NCI-H226 (cell line): ENCODE results near the gene SIX2.
A peak's percentile ranks its signal among the peaks of the same experiment; 100 is the strongest.

Source experiments
- DNase-seq: peaks from one replicate; pipeline ENCODE4 v3.0.0-alpha.2; 2015

Gene SIX2

GRCh38 chr2:45000921-45001868 lies 8.1 kb downstream of the SIX2 start:
- DNase-seq: no peak

- no peak for DNase-seq
Measured at GRCh38 chr2:45000341-45000901, 8.8 kb downstream of the SIX2 start.

DNA sequence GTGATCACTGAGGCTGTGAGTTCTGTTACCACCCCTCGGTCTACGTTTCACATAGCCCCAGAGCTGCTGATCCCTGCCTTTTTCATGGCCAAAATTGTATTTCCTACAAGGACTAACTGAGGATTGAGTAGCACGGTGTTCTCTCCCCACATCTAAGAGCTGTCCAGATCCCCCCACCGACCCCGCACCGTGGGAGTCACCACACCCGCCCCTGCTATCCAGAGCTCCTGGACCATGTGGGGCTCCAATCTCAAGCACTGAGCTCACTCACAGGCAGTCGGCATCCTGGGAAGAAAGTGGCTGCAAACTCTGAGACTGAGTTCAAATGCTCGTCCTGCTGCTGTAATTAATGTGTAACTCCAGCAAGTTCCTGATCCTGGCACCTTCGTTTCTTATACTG lies 9.7 kb downstream of the SIX2 start:
- no peak for DNase-seq

DNA sequence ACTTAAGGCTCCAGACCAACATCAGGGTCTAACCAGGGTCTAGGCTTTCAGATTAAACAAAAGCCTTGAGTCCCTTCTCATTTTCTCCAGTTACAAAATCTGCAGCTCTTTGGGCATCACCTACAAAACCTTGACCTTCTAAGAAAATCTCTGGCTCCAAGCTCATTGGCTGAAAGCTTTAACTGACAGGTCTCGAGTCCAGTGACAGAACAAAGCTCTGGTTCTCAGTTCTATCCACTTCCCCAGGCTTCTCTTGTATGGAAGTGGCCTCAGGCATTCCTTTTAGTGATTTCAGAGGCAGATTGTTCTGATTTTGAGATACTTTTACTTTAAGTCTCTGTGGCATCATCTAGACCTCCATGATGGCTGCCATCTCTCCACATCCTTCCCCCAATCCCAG lies 11.3 kb downstream of the SIX2 start:
- no peak for DNase-seq

DNA sequence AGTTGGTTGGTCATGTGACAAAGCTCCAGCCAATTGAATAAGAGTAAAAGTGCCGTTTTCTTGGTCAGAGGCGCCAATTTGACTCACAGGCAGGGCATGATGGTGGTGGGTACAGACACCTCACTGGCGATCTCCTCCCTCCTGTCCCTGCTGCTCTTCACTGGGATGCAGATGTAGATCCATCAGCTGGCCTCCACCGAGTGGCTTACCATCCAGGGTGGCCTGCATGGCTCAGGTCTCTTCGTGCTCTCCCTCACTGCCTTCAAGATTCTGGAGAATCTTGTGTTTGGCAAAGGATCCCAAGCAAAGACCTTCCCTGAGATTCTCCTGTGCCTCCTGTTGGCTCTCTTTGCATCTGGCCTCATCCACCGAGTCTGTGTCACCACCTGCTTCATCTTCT lies 12.9 kb downstream of the SIX2 start:
- DNase-seq: no peak

DNA sequence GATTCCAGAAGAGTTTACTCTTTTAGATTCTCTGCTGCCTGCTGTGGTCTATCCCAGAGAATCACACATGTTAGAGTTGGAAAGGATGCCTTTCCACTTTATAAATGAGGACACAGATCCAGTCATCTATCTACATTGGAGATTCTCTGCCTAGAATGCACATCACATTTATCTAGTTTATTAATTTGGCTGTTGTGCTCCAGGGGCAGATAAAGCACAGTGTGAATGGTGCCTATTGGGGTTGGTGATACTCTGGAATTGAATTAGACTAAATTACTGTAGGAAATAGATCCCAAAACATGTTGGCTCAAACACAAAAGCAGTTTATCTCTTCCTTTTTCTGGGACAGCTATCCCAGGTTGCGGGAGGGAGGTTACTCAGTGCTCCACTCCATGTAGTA lies 14.9 kb downstream of the SIX2 start:
- DNase-seq: no peak

DNA sequence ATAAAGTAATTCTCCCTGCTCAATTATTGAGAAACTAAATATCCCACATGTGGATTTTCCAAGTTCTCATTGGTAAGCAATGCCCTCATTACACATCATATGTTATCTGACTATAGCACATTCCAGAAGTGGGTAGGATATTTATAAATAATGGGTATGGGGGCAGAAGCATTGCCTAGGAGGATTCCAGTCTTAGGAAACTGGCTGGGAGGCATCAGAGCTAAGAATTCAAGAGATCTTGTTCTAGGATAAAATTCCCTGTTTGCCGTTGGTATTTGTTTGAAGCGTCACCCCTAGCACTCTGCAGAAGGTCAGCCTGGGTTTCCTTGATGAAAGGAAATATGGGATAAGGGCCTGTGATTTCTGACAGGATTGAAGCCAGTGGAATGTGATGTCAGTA lies 20.1 kb downstream of the SIX2 start:
- DNase-seq: no peak

GRCh38 chr2:44983836-44984604 lies 25.2 kb downstream of the SIX2 start:
- no peak for DNase-seq

DNA sequence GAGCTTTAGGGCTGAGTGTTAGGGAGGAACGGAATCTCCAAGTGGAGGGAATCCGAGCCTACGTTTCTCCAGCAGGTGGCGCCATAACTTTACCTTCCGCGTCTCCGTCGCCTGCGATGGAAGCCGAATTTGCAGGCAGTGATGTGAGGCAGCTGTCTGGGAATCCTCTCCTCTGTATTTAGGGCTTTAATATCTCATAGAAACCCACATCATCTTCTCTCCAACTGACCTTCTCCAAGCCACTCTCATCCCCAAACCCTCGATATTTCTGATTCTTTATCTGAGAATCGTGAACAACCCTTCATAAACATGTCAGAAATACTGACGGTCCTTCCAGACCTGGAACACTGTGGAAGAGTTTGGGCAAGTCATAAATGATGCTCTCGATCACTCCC lies 27.5 kb downstream of the SIX2 start:
- peak; percentile 39 for DNase-seq

DNA sequence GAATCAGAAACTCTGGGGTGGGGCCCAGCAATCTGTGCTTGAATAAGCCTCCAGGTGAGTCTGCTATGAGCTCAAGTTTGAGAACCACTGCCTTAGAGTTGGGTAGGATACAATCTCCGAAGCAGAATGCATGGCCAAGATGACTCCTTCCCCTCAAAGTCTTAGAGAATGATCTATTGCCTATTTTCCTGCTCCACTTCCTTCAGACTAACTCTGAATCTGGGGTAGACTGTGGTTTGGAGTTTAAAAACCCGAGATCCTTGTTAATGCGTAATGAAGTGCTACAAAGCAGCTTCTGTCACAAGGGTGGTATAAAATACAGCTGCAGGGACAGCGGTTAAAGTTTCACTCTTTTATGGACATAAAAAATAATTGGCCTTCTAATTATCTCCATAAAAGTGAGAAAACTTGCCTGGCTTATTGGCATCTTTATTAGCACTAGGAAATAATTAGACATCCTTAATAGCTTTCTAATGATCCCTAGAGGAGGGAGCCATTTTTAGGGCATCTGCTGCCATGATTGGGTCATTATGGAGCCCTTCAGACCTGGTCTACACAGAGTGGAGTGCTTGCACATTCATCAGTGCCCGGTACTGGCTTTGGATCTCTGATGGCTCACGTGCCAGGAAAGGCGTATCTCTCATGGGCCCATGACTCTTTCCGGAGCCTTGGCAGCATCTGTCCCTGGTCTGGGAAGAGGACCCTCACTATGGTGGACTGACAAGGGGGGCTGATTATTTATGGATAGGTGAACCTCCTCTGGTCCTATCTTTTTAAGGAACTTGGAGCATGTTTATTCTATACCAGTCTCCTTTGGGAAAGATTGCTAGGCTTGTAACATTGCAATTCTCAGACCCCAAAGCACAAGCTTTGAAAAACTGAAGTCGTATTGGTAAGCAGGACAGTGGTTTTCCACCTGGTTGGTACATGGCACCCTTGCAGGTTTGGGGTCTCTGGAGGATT lies 28.2 kb downstream of the SIX2 start:
- no peak for DNase-seq

- no peak for DNase-seq
Measured at GRCh38 chr2:44979581-44979980, 29.7 kb downstream of the SIX2 start.

DNA sequence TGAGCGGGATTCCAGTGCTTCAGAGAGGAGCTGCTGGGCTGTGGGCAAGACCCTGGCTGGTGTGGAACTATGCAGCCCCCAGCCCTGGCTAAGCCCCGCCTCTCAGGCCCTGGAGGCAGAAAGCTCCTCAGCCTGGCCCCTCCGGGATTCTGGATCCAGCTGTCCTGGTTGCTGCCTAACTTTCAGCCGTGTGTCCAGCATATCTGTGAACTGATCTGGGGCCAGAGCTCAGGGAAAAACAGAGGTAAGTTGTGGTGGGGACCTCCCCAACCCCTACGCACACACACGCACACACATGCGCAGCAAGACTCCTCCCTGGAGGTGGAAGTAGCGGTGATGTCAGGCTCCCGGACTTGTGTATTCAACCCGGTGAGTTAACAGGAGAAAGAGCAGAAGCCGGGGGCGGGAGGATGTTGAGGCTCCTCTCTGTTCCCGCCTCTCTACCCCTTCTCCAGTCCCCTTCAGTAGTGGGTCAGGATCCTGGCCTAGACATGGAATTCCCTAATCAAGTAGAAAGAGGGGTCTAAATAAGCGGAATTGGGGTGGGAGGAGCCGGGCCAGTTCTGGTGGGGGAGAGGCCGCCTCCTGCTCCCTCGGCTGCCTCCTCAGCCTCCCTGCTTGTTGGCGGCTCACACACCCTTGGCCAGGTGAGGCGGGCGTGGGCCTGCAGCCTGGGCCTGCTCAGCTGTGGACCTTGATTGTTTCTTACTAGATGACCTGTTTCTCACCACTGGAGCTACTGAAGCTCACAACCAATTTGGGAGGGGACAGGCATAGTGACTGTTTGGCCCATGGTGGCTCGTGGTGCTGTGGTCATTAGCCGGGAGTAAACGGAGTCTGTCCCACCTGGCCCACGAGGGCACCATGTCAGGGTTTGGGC lies 33.4 kb downstream of the SIX2 start:
- no peak for DNase-seq

DNA sequence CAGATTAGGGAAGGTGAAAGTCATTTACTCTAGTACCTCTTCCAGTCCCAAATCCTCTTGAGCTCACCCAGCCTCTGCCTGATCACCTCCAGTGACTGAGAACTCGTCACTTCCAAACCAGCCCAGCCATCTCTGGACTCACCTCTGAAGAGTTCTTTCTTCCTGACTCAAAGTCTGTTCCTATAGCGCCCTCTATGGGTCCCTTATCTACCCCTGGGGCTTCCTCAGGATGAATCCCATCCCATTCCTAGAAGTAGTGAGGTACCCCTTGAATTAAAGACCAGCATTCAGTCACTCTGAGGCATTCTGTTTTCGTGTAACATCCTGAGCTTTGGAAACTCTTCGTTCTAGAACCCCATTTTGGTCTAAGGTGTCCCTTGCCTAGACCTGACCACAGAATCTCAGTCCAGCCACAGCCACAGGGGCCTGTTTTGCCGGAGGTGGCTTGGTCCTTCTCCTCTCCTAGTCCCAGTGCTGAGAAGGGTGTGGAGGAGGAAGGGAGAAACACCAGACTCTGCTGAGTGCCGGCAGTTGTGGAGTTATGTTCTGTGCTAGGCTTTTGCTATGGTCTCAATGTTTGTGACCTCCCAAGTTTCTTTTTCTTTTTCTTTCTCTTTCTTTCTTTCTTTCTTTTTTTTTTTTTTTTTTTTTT lies 35.1 kb downstream of the SIX2 start:
- peak; percentile 41 for DNase-seq

DNA sequence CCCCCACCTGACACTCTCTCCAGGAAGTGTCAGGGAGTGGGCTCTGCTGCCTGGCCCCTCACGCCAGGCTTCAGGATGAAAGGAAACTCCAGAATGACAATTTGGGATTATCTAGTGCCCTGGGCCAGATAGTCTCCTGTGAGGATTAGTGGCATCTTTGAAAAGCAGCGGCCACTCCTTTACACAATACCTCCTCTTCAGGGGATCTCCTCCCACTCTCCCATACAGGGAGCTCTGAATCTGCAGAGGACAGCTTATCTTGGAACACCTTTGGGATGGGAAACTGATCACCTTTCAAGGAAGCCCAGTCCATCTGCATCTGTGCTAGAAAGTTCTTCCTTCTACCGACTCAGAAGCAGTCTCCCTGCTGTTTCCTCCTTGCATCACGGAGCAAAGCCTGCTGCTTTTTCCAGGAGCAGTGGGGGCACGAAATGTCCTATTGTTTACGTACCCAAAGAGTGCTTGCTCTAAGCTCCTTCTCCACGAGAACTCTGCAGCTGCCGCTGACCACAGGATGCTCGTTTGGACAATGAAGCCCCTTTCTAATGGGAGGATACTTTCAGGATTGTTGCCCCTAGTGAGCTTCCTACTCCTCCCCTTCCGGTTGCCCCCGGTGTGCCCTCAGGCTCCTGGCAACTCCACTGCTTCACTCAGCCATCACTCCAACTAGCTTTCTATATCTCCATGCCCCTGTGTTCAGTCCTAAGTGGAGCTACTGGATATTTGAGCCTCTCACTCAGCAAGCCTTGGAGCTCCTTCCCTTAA lies 36.3 kb downstream of the SIX2 start:
- no peak for DNase-seq

DNA sequence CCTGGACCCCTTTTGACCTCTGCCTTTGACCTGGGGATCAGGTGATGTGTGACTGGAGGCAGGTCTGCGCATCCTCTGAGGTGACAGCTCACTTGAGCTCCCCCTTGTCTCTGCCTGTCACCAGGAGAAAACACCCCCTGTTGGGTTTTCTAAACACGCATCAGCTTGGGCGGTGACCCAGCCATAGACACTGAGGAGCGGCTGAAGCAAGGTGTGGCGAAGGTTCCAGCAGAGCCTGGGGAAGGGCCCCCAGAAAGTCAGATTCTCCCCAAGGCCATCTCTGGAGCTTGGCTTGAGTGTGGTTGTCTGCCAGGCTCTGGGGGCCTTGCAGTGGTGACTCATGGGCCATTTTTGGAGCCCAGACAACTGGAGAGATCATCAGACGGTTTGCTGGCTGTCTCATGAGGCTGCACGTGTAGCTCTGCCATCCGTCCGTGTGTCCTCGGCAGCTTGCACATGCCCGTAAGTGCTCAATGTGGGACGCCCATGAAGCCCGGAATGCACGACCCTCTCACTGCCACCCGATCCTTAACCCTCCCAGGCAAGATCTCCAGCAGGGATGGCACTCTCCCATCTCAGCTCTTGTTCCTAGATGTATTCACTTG lies 38.3 kb downstream of the SIX2 start:
- DNase-seq: no peak

DNA sequence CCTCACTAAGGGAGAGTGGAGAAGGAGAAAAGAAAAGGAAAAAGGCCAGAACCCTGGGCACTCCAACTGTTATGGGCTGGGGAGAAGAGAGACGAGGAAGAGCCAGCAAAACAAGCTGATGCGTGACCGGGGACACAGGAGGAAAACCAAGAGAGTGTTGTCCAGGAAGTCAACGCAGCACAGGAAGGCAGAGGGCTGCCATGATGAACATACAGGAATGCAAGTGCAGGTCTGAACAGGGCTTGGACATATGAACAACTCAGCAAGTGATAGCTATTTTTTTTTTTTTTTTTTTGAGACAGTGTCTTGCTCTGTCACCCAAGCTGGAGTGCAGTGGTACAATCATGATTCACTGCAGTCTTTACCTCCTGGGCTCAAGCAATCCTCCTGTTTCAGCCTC lies 39.3 kb downstream of the SIX2 start:
- no peak for DNase-seq

DNA sequence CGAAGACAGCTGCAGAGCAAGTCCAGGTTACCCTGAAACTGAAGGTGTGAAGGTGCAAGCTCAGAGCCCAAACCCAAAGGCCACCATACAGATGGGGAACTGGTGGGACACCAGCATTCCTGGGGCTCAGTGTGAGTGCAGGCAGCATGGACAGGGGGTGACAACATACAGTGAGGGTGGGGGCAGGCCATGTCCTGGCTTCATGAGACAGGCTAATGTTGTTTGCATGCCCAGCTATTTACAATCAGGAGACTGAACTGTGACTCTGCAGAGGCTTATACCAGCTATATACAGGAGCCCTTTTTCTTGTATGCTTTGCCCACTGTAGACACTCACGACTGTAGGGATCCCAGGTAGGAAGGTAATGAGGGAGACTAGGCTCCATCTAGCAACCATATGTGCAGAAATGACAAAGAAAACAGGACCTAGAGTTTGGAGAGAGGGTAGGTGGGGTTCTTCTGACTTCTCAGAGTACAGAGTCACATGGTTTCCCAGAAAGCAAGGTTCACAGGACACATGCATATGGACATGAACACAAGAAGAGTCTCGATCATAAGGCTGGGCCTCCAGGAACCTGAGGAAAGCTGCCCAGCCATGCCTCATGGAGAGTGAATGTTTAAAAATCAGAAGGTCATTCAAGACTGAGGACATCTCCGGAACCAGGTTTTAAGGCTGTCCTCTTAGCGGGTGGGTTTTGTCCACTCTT lies 41.4 kb downstream of the SIX2 start:
- no peak for DNase-seq

- no peak for DNase-seq
Measured at GRCh38 chr2:44967056-44967455, 42.2 kb downstream of the SIX2 start.

- DNase-seq: no peak
Measured at GRCh38 chr2:44965684-44966083, 43.6 kb downstream of the SIX2 start.
